ENCODE data around the gene PJA2. TPM values are rescaled to one million over a fixed set of nuclear protein-coding genes. Genes with fewer than 3 reads are reported as not detected.

The PJA2 gene
- total and polyA plus RNA-seq, 9 of the 15 experiments (the other 6 are each of a cell fraction or from before 2014, with no cell fraction given), result 25.1 to 82.1 (median 50.1) TPM

DNA sequence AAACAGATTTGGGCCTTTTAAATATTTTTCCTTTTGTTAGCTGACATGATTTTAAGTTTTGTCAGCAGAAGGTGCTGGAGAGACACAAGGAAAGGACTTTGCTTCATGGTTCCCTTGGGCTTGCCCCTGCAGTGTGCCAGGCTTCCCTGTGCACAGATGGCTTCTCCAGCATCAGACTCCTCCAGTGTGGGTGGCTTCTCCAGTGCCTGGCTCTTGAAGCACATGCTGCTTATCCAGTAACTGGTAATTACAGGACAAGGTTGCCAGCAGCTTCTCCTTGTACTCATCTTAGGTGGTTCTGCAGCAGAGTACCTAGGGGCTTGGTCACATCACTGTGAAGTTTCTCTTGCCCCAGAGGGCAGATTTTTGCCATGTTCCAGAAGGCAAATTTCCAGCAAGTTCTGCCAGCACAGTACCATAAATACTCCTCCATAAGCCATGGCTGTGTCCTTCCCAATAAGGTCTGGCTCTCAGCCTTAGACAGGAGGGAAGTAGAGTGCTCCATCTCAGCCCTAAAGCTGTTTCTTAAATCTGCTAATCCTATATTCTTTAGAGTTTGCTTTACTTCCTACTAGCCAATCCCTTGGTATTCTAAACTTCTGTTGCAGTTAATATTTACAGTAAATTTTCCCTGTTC lies 62.4 kb downstream of the PJA2 start (continued):
- TF ChIP-seq JUND (IDR thresholded peaks at IDR 0.05; ENCODE audit: borderline replicate concordance, low read depth, low read length) (no peak), JUND (tag; IDR thresholded peaks at IDR 0.05; ENCODE audit: borderline replicate concordance, low read depth, low read length) (no peak), ZNF3 (CRISPR knock-in tag; IDR thresholded peaks at IDR 0.05) (no peak), PHF21A (IDR thresholded peaks at IDR 0.05; ENCODE audit: borderline replicate concordance, low read depth) (no peak)
- TF ChIP-seq, protein P1, sequence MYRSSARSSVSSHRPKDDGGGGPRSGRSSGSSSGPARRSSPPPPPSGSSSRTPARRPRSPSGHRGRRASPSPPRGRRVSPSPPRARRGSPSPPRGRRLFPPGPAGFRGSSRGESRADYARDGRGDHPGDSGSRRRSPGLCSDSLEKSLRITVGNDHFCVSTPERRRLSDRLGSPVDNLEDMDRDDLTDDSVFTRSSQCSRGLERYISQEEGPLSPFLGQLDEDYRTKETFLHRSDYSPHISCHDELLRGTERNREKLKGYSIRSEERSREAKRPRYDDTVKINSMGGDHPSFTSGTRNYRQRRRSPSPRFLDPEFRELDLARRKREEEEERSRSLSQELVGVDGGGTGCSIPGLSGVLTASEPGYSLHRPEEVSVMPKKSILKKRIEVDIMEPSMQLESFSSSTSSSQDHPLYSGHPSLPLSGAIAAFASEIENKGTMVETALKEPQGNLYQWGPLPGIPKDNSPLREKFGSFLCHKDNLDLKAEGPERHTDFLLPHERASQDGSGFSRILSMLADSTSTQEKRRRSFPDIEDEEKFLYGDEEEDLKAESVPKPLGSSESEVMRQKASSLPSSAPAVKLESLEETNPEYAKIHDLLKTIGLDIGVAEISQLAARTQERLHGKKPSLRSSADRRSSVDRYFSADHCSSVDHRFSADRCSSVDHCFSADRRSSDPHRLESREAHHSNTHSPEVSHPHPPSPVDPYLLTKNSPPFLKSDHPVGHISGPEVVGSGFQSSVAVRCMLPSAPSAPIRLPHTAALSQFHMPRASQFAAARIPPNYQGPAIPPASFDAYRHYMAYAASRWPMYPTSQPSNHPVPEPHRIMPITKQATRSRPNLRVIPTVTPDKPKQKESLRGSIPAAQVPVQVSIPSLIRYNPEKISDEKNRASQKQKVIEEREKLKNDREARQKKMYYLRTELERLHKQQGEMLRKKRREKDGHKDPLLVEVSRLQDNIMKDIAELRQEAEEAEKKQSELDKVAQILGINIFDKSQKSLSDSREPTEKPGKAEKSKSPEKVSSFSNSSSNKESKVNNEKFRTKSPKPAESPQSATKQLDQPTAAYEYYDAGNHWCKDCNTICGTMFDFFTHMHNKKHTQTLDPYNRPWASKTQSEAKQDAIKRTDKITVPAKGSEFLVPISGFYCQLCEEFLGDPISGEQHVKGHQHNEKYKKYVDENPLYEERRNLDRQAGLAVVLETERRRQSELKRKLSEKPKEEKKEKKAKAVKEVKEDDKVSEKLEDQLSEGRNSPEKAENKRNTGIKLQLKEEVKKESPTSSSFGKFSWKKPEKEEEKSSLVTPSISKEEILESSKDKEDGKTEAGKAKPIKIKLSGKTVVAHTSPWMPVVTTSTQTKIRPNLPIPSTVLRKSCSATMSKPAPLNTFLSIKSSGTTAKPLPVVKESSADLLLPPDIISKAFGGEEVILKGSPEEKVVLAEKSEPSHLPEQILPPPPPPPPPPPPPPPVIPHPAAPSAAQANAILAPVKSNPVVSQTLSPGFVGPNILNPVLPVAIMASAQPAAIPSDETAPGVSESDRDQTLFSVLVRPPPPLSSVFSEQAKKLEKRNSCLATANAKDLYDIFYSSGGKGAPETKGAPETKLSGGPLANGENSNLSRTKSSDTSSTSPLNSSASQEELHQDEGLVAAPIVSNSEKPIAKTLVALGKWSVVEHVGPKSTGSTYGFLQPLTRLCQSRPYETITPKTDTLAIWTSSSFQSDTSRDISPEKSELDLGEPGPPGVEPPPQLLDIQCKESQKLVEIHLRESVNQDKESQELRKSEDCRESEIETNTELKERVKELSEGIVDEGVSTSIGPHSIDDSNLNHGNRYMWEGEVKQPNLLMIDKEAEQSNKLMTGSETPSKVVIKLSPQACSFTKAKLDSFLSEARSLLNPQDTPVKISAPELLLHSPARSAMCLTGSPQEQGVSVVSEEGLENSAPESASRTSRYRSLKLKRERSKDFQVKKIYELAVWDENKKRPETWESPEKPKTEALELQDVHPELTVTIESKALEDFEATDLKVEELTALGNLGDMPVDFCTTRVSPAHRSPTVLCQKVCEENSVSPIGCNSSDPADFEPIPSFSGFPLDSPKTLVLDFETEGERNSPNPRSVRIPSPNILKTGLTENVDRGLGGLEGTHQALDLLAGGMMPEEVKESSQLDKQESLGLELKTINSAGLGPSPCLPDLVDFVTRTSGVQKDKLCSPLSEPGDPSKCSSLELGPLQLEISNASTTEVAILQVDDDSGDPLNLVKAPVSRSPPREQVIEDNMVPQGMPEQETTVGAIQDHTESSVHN (IDR thresholded peaks at IDR 0.05; ENCODE audit: borderline replicate concordance in 1 of 2, low read depth in 1 of 2), result no peak
